HG02981 (cell line): Measurements from ENCODE around the gene SRPX2.

Source experiments
- ATAC-seq: cut with Tn5 transposase; IDR thresholded peaks from one replicate; pipeline ENCODE4 v1.9.1; 2021; ENCODE audit warnings: mild to moderate bottlenecking, moderate library complexity; ENCODE audit not compliant: unreplicated experiment

Gene SRPX2

GRCh38 chrX:100643956-100644860, at the start of gene SRPX2:
SRPX2 (plus strand) TSS chrX:100644199; CDS start chrX:100646323, 2,124 bp downstream.
- no peak for ATAC-seq

GRCh38 chrX:100596601-100597000, 47.4 kb upstream of the SRPX2 start:
- ATAC-seq = no peak

- ATAC-seq = no peak
Measured at GRCh38 chrX:100599456-100599855, 44.5 kb upstream of the SRPX2 start.

- no peak for ATAC-seq
Measured at GRCh38 chrX:100600340-100600739, 43.7 kb upstream of the SRPX2 start.

GRCh38 chrX:100600758-100601157, 43.2 kb upstream of the SRPX2 start:
- ATAC-seq = peak; percentile 90

- no peak for ATAC-seq
Measured at GRCh38 chrX:100606753-100607152, 37.2 kb upstream of the SRPX2 start.

- no peak for ATAC-seq
Measured at GRCh38 chrX:100609591-100609990, 34.4 kb upstream of the SRPX2 start.

GRCh38 chrX:100611951-100612350, 32.0 kb upstream of the SRPX2 start:
- no peak for ATAC-seq

GRCh38 chrX:100615005-100615404, 29.0 kb upstream of the SRPX2 start:
- ATAC-seq = peak; percentile 100

- ATAC-seq = no peak
Measured at GRCh38 chrX:100623001-100623400, 21.0 kb upstream of the SRPX2 start.

GRCh38 chrX:100625985-100626491, 18.0 kb upstream of the SRPX2 start:
- ATAC-seq = peak; percentile 88

- ATAC-seq = no peak
Measured at GRCh38 chrX:100635040-100635439, 9.0 kb upstream of the SRPX2 start.

GRCh38 chrX:100635989-100636320, 8.0 kb upstream of the SRPX2 start:
- no peak for ATAC-seq

- peak; percentile 100 for ATAC-seq
Measured at GRCh38 chrX:100636321-100636991, 7.5 kb upstream of the SRPX2 start, which contains the start of gene TSPAN6. TSPAN6 (minus strand) TSS chrX:100636806; CDS start chrX:100636694, 112 bp downstream.

GRCh38 chrX:100642290-100642689, 1.7 kb upstream of the SRPX2 start:
- ATAC-seq = no peak

GRCh38 chrX:100643212-100643611, 787 bp upstream of the SRPX2 start:
- no peak for ATAC-seq

GRCh38 chrX:100645106-100645505, 1.1 kb downstream of the SRPX2 start:
- ATAC-seq = no peak

- ATAC-seq = no peak
Measured at GRCh38 chrX:100647095-100647494, 3.1 kb downstream of the SRPX2 start.

- ATAC-seq = no peak
Measured at GRCh38 chrX:100647739-100648138, 3.7 kb downstream of the SRPX2 start.

- ATAC-seq = no peak
Measured at GRCh38 chrX:100648458-100649417, 4.7 kb downstream of the SRPX2 start.
